HepG2 (cell line): ENCODE data around the gene HAS3. TPM values are rescaled to one million over a fixed set of nuclear protein-coding genes. Genes with fewer than 3 reads are reported as not detected.

Source experiments
- ARID2 ChIP-seq: sonication (generic); formaldehyde crosslinking; IDR thresholded peaks from 2 replicates; pipeline ENCODE4 v1.8.1; 2022; ENCODE audit warnings: mild to moderate bottlenecking, missing genetic modification reagents, borderline replicate concordance
- ELF3 ChIP-seq: IDR thresholded peaks from 2 replicates; pipeline ENCODE4 v1.6.1; 2016; ENCODE audit warnings: missing genetic modification reagents, missing compliant biosample characterization
- ELK4 ChIP-seq: sonication (generic); formaldehyde crosslinking; IDR thresholded peaks from 2 replicates; pipeline ENCODE4 v1.9.0; 2021; ENCODE audit warnings: missing genetic modification reagents, borderline replicate concordance
- EZH2 ChIP-seq: conservative IDR thresholded peaks from 2 replicates; pipeline ENCODE4 v1.6.1; 2012; ENCODE audit warnings: mild to moderate bottlenecking, low read depth, low read length, moderate library complexity
- GABPB1 ChIP-seq: IDR thresholded peaks from 2 replicates; pipeline ENCODE4 v1.6.1; 2016; ENCODE audit warnings: mild to moderate bottlenecking, missing genetic modification reagents, moderate library complexity, missing compliant biosample characterization
- HIVEP1 ChIP-seq: sonication (generic); formaldehyde crosslinking; IDR thresholded peaks from 2 replicates; pipeline ENCODE4 v1.4.0; 2020; ENCODE audit warnings: mild to moderate bottlenecking, missing genetic modification reagents
- KDM2A ChIP-seq: sonication (generic); formaldehyde crosslinking; IDR thresholded peaks from 2 replicates; pipeline ENCODE4 v1.4.0; 2020; ENCODE audit warnings: low read depth, missing genetic modification reagents, borderline replicate concordance
- KDM5B ChIP-seq: sonication (generic); formaldehyde crosslinking; IDR thresholded peaks from 2 replicates; pipeline ENCODE4 v1.4.0; 2020; ENCODE audit warnings: missing genetic modification reagents, mild to moderate bottlenecking, borderline replicate concordance
- MIER3 ChIP-seq: IDR thresholded peaks from 2 replicates; pipeline ENCODE4 v1.6.1; 2016; ENCODE audit warnings: missing compliant biosample characterization, borderline replicate concordance
- MXD4 ChIP-seq: IDR thresholded peaks from 2 replicates; pipeline ENCODE4 v1.6.1; 2016; ENCODE audit warnings: mild to moderate bottlenecking, missing biosample characterization, missing genetic modification reagents
- NFE2L2 ChIP-seq: fragments of 150-350 bp; IDR thresholded peaks from 2 replicates; pipeline ENCODE4 v1.6.1; 2014; ENCODE audit warnings: low read length
- POLR2G ChIP-seq: fragments of 200-400 bp; formaldehyde crosslinking; IDR thresholded peaks from 2 replicates; pipeline ENCODE4 v1.6.1; 2018; ENCODE audit warnings: mild to moderate bottlenecking, low read depth, low read length, moderate library complexity
- RAD51 ChIP-seq: fragments of 450-650 bp; IDR thresholded peaks from 2 replicates; pipeline ENCODE4 v1.6.1; 2016; ENCODE audit warnings: borderline replicate concordance
- SALL1 ChIP-seq: sonication (generic); formaldehyde crosslinking; IDR thresholded peaks from 2 replicates; pipeline ENCODE4 v1.8.0; 2022; ENCODE audit warnings: mild to moderate bottlenecking, missing genetic modification reagents
- SOX5 ChIP-seq: IDR thresholded peaks from 2 replicates; pipeline ENCODE4 v1.6.1; 2016; ENCODE audit warnings: borderline replicate concordance
- TFDP2 ChIP-seq: sonication (generic); formaldehyde crosslinking; IDR thresholded peaks from 2 replicates; pipeline ENCODE4 v1.4.0; 2020; ENCODE audit warnings: missing genetic modification reagents
- U2AF2 ChIP-seq: fragments of 200-400 bp; formaldehyde crosslinking; IDR thresholded peaks from 2 replicates; pipeline ENCODE4 v1.6.1; 2017; ENCODE audit warnings: low read depth, mild to moderate bottlenecking, low read length
- ZBTB1 ChIP-seq: sonication (generic); formaldehyde crosslinking; IDR thresholded peaks from 2 replicates; pipeline ENCODE4 v1.4.0; 2020; ENCODE audit warnings: missing genetic modification reagents, borderline replicate concordance
- ZNF160 ChIP-seq: sonication (generic); formaldehyde crosslinking; IDR thresholded peaks from 2 replicates; pipeline ENCODE4 v1.8.0; 2022; ENCODE audit warnings: mild to moderate bottlenecking, inconsistent platforms, missing genetic modification reagents
- ZNF430 ChIP-seq: sonication (generic); formaldehyde crosslinking; IDR thresholded peaks from 2 replicates; pipeline ENCODE4 v1.9.0; 2021; ENCODE audit warnings: mild to moderate bottlenecking, missing genetic modification reagents
- ZNF431 ChIP-seq: sonication (generic); formaldehyde crosslinking; IDR thresholded peaks from 2 replicates; pipeline ENCODE4 v1.9.0; 2022; ENCODE audit warnings: missing genetic modification reagents, low read depth, mild to moderate bottlenecking, borderline replicate concordance
- ZNF609 ChIP-seq: sonication (generic); formaldehyde crosslinking; IDR thresholded peaks from 2 replicates; pipeline ENCODE4 v1.4.0; 2020; ENCODE audit warnings: mild to moderate bottlenecking, missing genetic modification reagents, borderline replicate concordance
- polyA plus RNA-seq, 8 experiments: library from polyadenylated mRNA; depleted of rRNA in 3 of 8; stranded (reverse) in 7 of 8; unstranded in 1 of 8; fragments of >200 nt; fragmentation: Illumina TruSeq in 4 of 8; extraction: Trizol in 4 of 8; gene quantifications; 2 replicates each; pipeline versions ENCODE4 v1.2.1 to v1.2.3, GENCODE V29; 2011 to 2016; ENCODE audit warnings: low read depth in 4 of 8, missing spikeins in 1 of 8, mixed read lengths in 1 of 8; ENCODE audit not compliant: insufficient read depth in 1 of 8
- total RNA-seq, 5 experiments: library from RNA; depleted of rRNA; stranded (reverse); fragments of >200 nt; fragmentation: Illumina TruSeq; extraction: Trizol; gene quantifications; 2 replicates each; pipeline ENCODE4 v1.2.3, GENCODE V29; 2016; ENCODE audit warnings: low read depth in 1 of 5

HAS3 gene
- total and polyA plus RNA-seq, 2 of the 13 experiments (the other 11 are each of a cell fraction or from before 2014, with no cell fraction given): 0.04 to 0.30 TPM

GRCh38 chr16:69105501-69106361 is at the start of gene HAS3 (continued):
- TF ChIP-seq ELK4 (CRISPR knock-in tag) (no peak), ZNF609 (CRISPR knock-in tag) (no peak), SOX5 (CRISPR knock-in tag) (no peak), NFE2L2 (no peak), KDM2A (0 out of 2 replicates have a peak, but pooled peaks have one; percentile 21), U2AF2 (no peak), ZNF160 (peak; percentile 38; the same call in 1 of the 2 replicates), POLR2G (peak; percentile 58), ZNF430 (CRISPR knock-in tag) (peak; percentile 40; the same call in 1 of the 2 replicates), GABPB1 (peak; percentile 51; the same call in 1 of the 2 replicates), ELF3 (CRISPR knock-in tag) (no peak), MXD4 (CRISPR knock-in tag) (no peak), SALL1 (peak; percentile 18; the same call in 1 of the 2 replicates), HIVEP1 (no peak), MIER3 (CRISPR knock-in tag) (no peak), ARID2 (no peak), KDM5B (peak; percentile 71; the same call in 1 of the 2 replicates), TFDP2 (CRISPR knock-in tag) (peak; percentile 54; the same call in 1 of the 2 replicates), EZH2 (peak; percentile 60; the same call in 1 of the 2 replicates), ZBTB1 (CRISPR knock-in tag) (no peak), RAD51 (no peak), ZNF431 (CRISPR knock-in tag) (no peak)
